Mesothelial cell of epicardium (in vitro differentiated cells): ENCODE measurements around the gene ITGB3. TPM values are rescaled to one million over a fixed set of nuclear protein-coding genes. Genes with fewer than 3 reads are reported as not detected.

Source experiments
- DNase-seq, 2 experiments: peaks; one replicate each; pipeline ENCODE4 v3.0.0; 2021; ENCODE audit warnings: low spot score in 2 of 2; ENCODE audit not compliant: unreplicated experiment in 2 of 2
- H3K27ac Mint-ChIP-seq: 2 replicates; pipeline ENCODE4 v1.8.0; 2021; ENCODE audit warnings: mixed read lengths
- H3K27me3 Mint-ChIP-seq: 2 replicates; pipeline ENCODE4 v1.8.0; 2021; ENCODE audit warnings: low read depth, mixed read lengths
- H3K36me3 Mint-ChIP-seq: 2 replicates; pipeline ENCODE4 v1.8.0; 2021; ENCODE audit warnings: mixed read lengths
- H3K4me1 Mint-ChIP-seq: 2 replicates; pipeline ENCODE4 v1.8.0; 2021; ENCODE audit warnings: mixed read lengths
- H3K4me3 Mint-ChIP-seq: 2 replicates; pipeline ENCODE4 v1.8.0; 2021; ENCODE audit warnings: mild to moderate bottlenecking, moderate library complexity, mixed read lengths
- H3K9me3 Mint-ChIP-seq: 2 replicates; pipeline ENCODE4 v1.8.0; 2021; ENCODE audit warnings: mixed read lengths
- total RNA-seq: library from RNA; stranded (reverse); gene quantifications from 3 replicates; pipeline ENCODE4 v1.2.1, GENCODE V29; 2021
- TF ChIP-seq, protein P1 (sequence below): fragments of 200-600 bp; sonication (generic); IDR thresholded peaks from one replicate; pipeline ENCODE4 v1.5.0; 2021; ENCODE audit warnings: antibody characterized with exemption; ENCODE audit not compliant: unreplicated experiment

ITGB3 gene
- total RNA-seq, 1 donor from 2014 or later, result 1.0 TPM

GRCh38 chr17:47251421-47251940 lies 2.1 kb upstream of the ITGB3 start:
- H3K4me3 Mint-ChIP-seq, result no peak overlapping the region
- H3K36me3 Mint-ChIP-seq, result no peaks in the 10 kb centered on the region
- peaks cover 53% of the 10 kb centered on the region for H3K27me3 Mint-ChIP-seq
- H3K27ac Mint-ChIP-seq, result no peak overlapping the region
- TF ChIP-seq, protein P1, sequence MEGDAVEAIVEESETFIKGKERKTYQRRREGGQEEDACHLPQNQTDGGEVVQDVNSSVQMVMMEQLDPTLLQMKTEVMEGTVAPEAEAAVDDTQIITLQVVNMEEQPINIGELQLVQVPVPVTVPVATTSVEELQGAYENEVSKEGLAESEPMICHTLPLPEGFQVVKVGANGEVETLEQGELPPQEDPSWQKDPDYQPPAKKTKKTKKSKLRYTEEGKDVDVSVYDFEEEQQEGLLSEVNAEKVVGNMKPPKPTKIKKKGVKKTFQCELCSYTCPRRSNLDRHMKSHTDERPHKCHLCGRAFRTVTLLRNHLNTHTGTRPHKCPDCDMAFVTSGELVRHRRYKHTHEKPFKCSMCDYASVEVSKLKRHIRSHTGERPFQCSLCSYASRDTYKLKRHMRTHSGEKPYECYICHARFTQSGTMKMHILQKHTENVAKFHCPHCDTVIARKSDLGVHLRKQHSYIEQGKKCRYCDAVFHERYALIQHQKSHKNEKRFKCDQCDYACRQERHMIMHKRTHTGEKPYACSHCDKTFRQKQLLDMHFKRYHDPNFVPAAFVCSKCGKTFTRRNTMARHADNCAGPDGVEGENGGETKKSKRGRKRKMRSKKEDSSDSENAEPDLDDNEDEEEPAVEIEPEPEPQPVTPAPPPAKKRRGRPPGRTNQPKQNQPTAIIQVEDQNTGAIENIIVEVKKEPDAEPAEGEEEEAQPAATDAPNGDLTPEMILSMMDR, result no peak
- H3K9me3 Mint-ChIP-seq, result no peaks in the 10 kb centered on the region
- H3K4me1 Mint-ChIP-seq, result peaks cover 8% of the 10 kb centered on the region
- no peak for DNase-seq

DNA sequence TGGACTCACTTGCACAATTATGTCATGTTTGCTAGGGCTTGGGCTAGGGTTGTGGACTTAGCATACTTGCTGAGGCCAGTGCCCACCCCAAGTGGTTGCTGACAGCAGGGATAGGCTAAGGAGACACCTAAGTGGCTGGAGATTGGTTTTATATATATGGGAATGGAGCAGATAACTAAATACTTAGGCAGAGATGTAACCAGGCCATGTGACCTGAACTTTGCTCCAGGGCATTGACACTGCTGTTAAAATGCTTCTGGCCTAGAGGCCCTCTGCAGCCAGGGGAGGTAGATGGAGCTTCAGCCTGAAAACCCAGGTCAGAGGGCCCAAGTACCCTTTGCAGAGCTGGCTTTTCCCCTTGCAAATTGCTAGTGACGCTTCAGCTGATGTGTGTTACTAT lies 1.4 kb upstream of the ITGB3 start:
- TF ChIP-seq, protein P1, result no peak
- Mint-ChIP-seq H3K9me3 (no peaks in the 10 kb centered on the region), H3K27me3 (peaks cover 56% of the 10 kb centered on the region), H3K27ac (no peak overlapping the region), H3K4me1 (peaks cover 8% of the 10 kb centered on the region), H3K36me3 (no peaks in the 10 kb centered on the region), H3K4me3 (peak overlapping the region; percentile 37)
- DNase-seq, result no peak

GRCh38 chr17:47252766-47253512 lies 688 bp upstream of the ITGB3 start:
- Mint-ChIP-seq H3K4me1 (peaks cover 8% of the 10 kb centered on the region), H3K27ac (no peak overlapping the region), H3K4me3 (peak overlapping the region; percentile 58), H3K36me3 (no peaks in the 10 kb centered on the region), H3K9me3 (no peaks in the 10 kb centered on the region), H3K27me3 (peaks cover 64% of the 10 kb centered on the region)
- TF ChIP-seq, protein P1, result no peak
- no peak for DNase-seq

DNA sequence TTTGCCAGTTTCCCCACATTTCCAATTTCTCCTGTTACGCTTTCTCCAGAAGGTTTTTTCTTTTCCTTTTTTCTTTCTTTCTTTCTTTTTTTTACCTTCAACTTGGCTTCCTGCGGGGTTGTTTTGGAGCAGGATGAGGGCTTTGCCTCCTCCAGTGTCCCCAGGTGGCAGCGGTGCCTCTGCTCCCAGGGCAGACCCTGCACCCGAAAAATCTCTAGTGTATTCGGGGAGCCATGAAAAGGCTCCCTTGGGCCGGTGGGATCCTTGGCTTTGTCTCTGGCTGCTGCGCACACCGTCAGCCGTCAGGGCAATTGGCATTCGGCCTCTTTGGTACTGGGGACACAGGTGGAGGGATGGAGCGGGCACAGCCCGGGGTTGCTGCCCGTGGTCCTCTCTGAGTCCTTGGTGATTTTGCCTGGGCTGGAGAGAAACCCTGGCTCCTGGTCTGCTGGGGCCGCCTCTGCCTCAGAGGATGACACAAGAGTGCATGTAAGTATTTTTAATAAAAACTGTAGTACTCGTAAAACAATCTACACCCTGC lies 846 bp downstream of the ITGB3 start:
- TF ChIP-seq, protein P1, result no peak
- Mint-ChIP-seq H3K4me3 (peak overlapping the region; percentile 78), H3K36me3 (no peaks in the 10 kb centered on the region), H3K27me3 (peaks cover 76% of the 10 kb centered on the region), H3K9me3 (peaks cover 3% of the 10 kb centered on the region), H3K27ac (no peak overlapping the region), H3K4me1 (peaks cover 8% of the 10 kb centered on the region)
- DNase-seq, result no peak

- Mint-ChIP-seq H3K4me1 (peaks cover 8% of the 10 kb centered on the region), H3K27me3 (peaks cover 64% of the 10 kb centered on the region), H3K27ac (no peak overlapping the region), H3K9me3 (peaks cover 3% of the 10 kb centered on the region), H3K4me3 (no peak overlapping the region), H3K36me3 (no peaks in the 10 kb centered on the region)
- DNase-seq, result no peak
- TF ChIP-seq, protein P1, result no peak
These were observed 4.2 kb downstream of the ITGB3 start for GRCh38 chr17:47257651-47258339.
